ENCODE results near the gene CHI3L1.

Gene CHI3L1

GRCh38 chr1:203215573-203215972 is 29.1 kb upstream of the CHI3L1 start:
- no peak overlapping the region for H3K9ac ChIP-seq (ENCODE audit: low read length)
- H3K9me3 ChIP-seq (ENCODE audit: insufficient read depth, low read length): no peaks in the 10 kb centered on the region
- H3K27me3 ChIP-seq (ENCODE audit: low read depth, low read length): peaks cover 42% of the 10 kb centered on the region
- no peaks in the 10 kb centered on the region for H3K4me1 ChIP-seq (ENCODE audit: low read length)
- no peak overlapping the region for H2AFZ ChIP-seq (ENCODE audit: low read depth, low read length)
- no peak overlapping the region for H3K27ac ChIP-seq (ENCODE audit: low read length)
- no peak overlapping the region for H3K4me2 ChIP-seq (ENCODE audit: low read length)
- no peak overlapping the region for H3K4me3 ChIP-seq (ENCODE audit: low read length)
- H3K36me3 ChIP-seq (replicated peaks; ENCODE audit: low read depth, low read length): no peaks in the 10 kb centered on the region
- no peaks in the 10 kb centered on the region for H3K79me2 ChIP-seq (ENCODE audit: low read length)
- peaks cover 6% of the 10 kb centered on the region for H4K20me1 ChIP-seq (ENCODE audit: insufficient read depth, low read length)
- no peak for TF ChIP-seq EZH2phosphoT487 (IDR thresholded peaks at IDR 0.05; ENCODE audit: low read depth)
- no peak for TF ChIP-seq CTCF (IDR thresholded peaks at IDR 0.05; ENCODE audit: low read depth, low read length)

GRCh38 chr1:203214871-203215270 is 28.4 kb upstream of the CHI3L1 start:
- H2AFZ ChIP-seq (ENCODE audit: low read depth, low read length): no peak overlapping the region
- no peaks in the 10 kb centered on the region for H3K79me2 ChIP-seq (ENCODE audit: low read length)
- peaks cover 6% of the 10 kb centered on the region for H4K20me1 ChIP-seq (ENCODE audit: insufficient read depth, low read length)
- TF ChIP-seq EZH2phosphoT487 (IDR thresholded peaks at IDR 0.05; ENCODE audit: low read depth): no peak
- TF ChIP-seq CTCF (IDR thresholded peaks at IDR 0.05; ENCODE audit: low read depth, low read length): no peak
- H3K27me3 ChIP-seq (ENCODE audit: low read depth, low read length): peaks cover 41% of the 10 kb centered on the region
- H3K27ac ChIP-seq (ENCODE audit: low read length): no peak overlapping the region
- H3K4me1 ChIP-seq (ENCODE audit: low read length): no peaks in the 10 kb centered on the region
- no peak overlapping the region for H3K9ac ChIP-seq (ENCODE audit: low read length)
- H3K4me2 ChIP-seq (ENCODE audit: low read length): no peak overlapping the region
- H3K9me3 ChIP-seq (ENCODE audit: insufficient read depth, low read length): no peaks in the 10 kb centered on the region
- no peaks in the 10 kb centered on the region for H3K36me3 ChIP-seq (replicated peaks; ENCODE audit: low read depth, low read length)
- H3K4me3 ChIP-seq (ENCODE audit: low read length): no peak overlapping the region

GRCh38 chr1:203213126-203213525 is 26.6 kb upstream of the CHI3L1 start:
- no peak overlapping the region for H3K27ac ChIP-seq (ENCODE audit: low read length)
- no peak overlapping the region for H3K9ac ChIP-seq (ENCODE audit: low read length)
- no peak overlapping the region for H2AFZ ChIP-seq (ENCODE audit: low read depth, low read length)
- H3K4me2 ChIP-seq (ENCODE audit: low read length): no peak overlapping the region
- no peak overlapping the region for H3K4me3 ChIP-seq (ENCODE audit: low read length)
- no peaks in the 10 kb centered on the region for H3K36me3 ChIP-seq (replicated peaks; ENCODE audit: low read depth, low read length)
- peaks cover 36% of the 10 kb centered on the region for H3K27me3 ChIP-seq (ENCODE audit: low read depth, low read length)
- TF ChIP-seq CTCF (IDR thresholded peaks at IDR 0.05; ENCODE audit: low read depth, low read length): no peak
- no peak for TF ChIP-seq EZH2phosphoT487 (IDR thresholded peaks at IDR 0.05; ENCODE audit: low read depth)
- H4K20me1 ChIP-seq (ENCODE audit: insufficient read depth, low read length): peaks cover 6% of the 10 kb centered on the region
- no peaks in the 10 kb centered on the region for H3K79me2 ChIP-seq (ENCODE audit: low read length)
- H3K4me1 ChIP-seq (ENCODE audit: low read length): no peaks in the 10 kb centered on the region
- no peaks in the 10 kb centered on the region for H3K9me3 ChIP-seq (ENCODE audit: insufficient read depth, low read length)

GRCh38 chr1:203211812-203212211 is 25.3 kb upstream of the CHI3L1 start:
- Histone ChIP-seq H3K9ac (ENCODE audit: low read length) (no peak overlapping the region), H3K36me3 (replicated peaks; ENCODE audit: low read depth, low read length) (no peaks in the 10 kb centered on the region), H3K27me3 (ENCODE audit: low read depth, low read length) (peaks cover 34% of the 10 kb centered on the region), H3K9me3 (ENCODE audit: insufficient read depth, low read length) (no peaks in the 10 kb centered on the region), H2AFZ (ENCODE audit: low read depth, low read length) (no peak overlapping the region), H4K20me1 (ENCODE audit: insufficient read depth, low read length) (0 out of 2 replicates have a peak, but pooled peaks cover under 1% of the 10 kb centered on the region), H3K79me2 (ENCODE audit: low read length) (no peaks in the 10 kb centered on the region), H3K4me1 (ENCODE audit: low read length) (no peaks in the 10 kb centered on the region), H3K27ac (ENCODE audit: low read length) (no peak overlapping the region), H3K4me2 (ENCODE audit: low read length) (no peak overlapping the region), H3K4me3 (ENCODE audit: low read length) (no peak overlapping the region)
- TF ChIP-seq CTCF (IDR thresholded peaks at IDR 0.05; ENCODE audit: low read depth, low read length) (no peak), EZH2phosphoT487 (IDR thresholded peaks at IDR 0.05; ENCODE audit: low read depth) (no peak)

Measured in OCI-LY3 (cell line).